ENCODE data around the gene UCP2. TPM values are rescaled to one million over a fixed set of nuclear protein-coding genes. Genes with fewer than 3 reads are reported as not detected.

UCP2 gene
- total and polyA plus RNA-seq, 9 of the 15 experiments (the other 6 are each of a cell fraction or from before 2014, with no cell fraction given): 19.2 to 216 (median 87.9) TPM

DNA sequence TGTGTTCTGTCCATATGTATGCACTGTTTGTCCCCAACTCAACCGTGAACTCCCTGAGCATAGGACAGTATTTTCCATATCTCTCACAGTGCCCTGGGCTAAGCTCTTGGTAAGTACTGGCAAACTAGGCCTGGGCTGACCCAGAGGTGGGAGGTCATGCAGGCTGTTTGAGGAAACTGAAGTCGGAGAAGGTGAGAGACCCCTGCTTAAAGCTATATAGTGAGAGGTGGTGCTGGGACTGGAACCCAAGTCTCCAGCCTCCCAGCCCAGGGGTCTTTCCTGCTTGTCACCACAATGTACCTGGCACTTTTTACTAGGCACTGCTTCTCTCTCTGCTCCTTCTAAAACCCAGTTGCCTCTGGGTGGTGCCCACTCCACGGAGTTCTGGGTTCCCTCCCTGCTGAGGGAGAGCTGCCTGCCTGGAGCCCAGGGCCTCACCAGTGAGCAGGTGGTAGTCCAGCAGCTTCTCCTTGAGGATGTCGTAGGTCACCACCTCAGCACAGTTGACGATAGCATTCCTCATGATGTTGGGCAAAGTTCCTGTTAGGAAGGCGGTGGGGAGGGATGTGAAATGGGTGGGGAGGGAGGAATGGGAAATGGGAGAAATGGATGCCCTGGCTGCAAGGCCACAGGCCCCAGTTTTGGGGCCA, 21.5 kb upstream of the UCP2 start:
- in situ Hi-C loops (cut with MboI): no loop called here
- H3K9me1 ChIP-seq (ENCODE audit: control insufficient read depth, insufficient read depth, low read length): no peaks in the 10 kb centered on the region
- no peak overlapping the region for H3K27ac ChIP-seq (ENCODE audit: extremely low read depth, low read depth, low read length)
- H3K9me3 ChIP-seq (replicated peaks; ENCODE audit: control insufficient read depth, insufficient read depth, low read depth, low read length): no peaks in the 10 kb centered on the region
- no peak overlapping the region for H3K4me3 ChIP-seq
- 69% methylated on average over 6 of the region's 6 CpGs for WGBS (ENCODE audit: insufficient coverage, low coverage, missing lambda C conversion rate)
- intact Hi-C loops (cut with micrococcal nuclease): no loop called here
- ChIA-PET POLR2A (interaction anchor here (1.4 kb wide), 1 partner anchor 21 kb away, joined by 7 read pairs; the partner anchor contains the start of gene UCP2), CTCF (ENCODE audit: low intra/inter-chr PET ratio) (no interaction called here)
- no peaks in the 10 kb centered on the region for H3K36me3 ChIP-seq (ENCODE audit: control insufficient read depth, insufficient read depth, low read length)
- no peak for ATAC-seq
- H3K4me2 ChIP-seq (ENCODE audit: insufficient read depth, low read length): no peak overlapping the region
- H2AFZ ChIP-seq (ENCODE audit: low read depth, low read length): peak overlapping the region; percentile 12; the same call in 1 of the 2 replicates
- no peaks in the 10 kb centered on the region for H3K27me3 ChIP-seq (ENCODE audit: control insufficient read depth in 2 of 2, insufficient read depth in 2 of 2, low read length in 2 of 2)
- no peak for FAIRE-seq
- H3K4me1 ChIP-seq (replicated peaks in 1 of 2; ENCODE audit: control insufficient read depth in 2 of 2, insufficient read depth in 2 of 2, low read length in 2 of 2): peaks cover 27 to 42% of the 10 kb centered on the region in 2 experiments
- no peak overlapping the region; a peak in 1 of 4 replicates for H3K9ac ChIP-seq (ENCODE audit: insufficient read depth in 1 of 2, low read depth in 2 of 2, low read length in 2 of 2)
- TF ChIP-seq EHMT2 (IDR thresholded peaks at IDR 0.05): no peak
- TF ChIP-seq, protein P1, sequence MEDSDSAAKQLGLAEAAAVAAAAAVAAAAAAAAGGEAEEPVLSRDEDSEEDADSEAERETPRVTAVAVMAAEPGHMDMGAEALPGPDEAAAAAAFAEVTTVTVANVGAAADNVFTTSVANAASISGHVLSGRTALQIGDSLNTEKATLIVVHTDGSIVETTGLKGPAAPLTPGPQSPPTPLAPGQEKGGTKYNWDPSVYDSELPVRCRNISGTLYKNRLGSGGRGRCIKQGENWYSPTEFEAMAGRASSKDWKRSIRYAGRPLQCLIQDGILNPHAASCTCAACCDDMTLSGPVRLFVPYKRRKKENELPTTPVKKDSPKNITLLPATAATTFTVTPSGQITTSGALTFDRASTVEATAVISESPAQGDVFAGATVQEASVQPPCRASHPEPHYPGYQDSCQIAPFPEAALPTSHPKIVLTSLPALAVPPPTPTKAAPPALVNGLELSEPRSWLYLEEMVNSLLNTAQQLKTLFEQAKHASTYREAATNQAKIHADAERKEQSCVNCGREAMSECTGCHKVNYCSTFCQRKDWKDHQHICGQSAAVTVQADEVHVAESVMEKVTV (CRISPR knock-in tag; IDR thresholded peaks at IDR 0.05): no peak
- no peaks in the 10 kb centered on the region for H4K20me1 ChIP-seq (replicated peaks; ENCODE audit: control insufficient read depth, insufficient read depth, low read length)
- BruUV-seq (replicated peaks): no TSS peak
- DNase-seq (ENCODE audit: extremely low read depth in 1 of 4, low spot score in 3 of 4): no peak
- no peaks in the 10 kb centered on the region for H3K79me2 ChIP-seq (ENCODE audit: control insufficient read depth, insufficient read depth, low read length)

DNA sequence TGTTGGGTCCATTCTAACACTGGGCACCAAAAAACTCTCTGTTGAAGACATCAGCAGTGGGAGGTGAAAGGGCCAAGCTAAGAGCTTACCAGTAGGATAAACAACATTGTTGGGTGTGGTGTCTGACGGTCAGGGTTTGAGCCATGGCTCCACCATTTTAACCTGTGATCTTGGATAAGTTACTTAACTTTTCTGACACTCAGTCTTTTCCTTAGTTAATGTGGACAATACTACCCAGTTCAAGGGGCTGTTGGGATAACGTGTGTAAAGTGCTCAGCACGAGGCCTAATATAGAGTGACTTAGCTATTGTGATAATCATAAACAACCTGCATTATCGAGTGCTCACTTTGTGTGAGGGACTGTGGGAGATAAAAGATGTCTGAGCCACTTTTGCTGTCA, 20.2 kb upstream of the UCP2 start:
- 17% methylated on average over 4 of the region's 4 CpGs for WGBS (ENCODE audit: insufficient coverage, low coverage, missing lambda C conversion rate)
- H2AFZ ChIP-seq (ENCODE audit: low read depth, low read length): peak overlapping the region; percentile 65
- intact Hi-C loops (cut with micrococcal nuclease) (no loop called here), in situ Hi-C loops (cut with MboI) (no loop called here)
- H3K27me3 ChIP-seq (ENCODE audit: control insufficient read depth in 2 of 2, insufficient read depth in 2 of 2, low read length in 2 of 2): no peaks in the 10 kb centered on the region
- H3K9me3 ChIP-seq (replicated peaks; ENCODE audit: control insufficient read depth, insufficient read depth, low read depth, low read length): no peaks in the 10 kb centered on the region
- no peaks in the 10 kb centered on the region for H3K36me3 ChIP-seq (ENCODE audit: control insufficient read depth, insufficient read depth, low read length)
- H3K9ac ChIP-seq (ENCODE audit: insufficient read depth in 1 of 2, low read depth in 2 of 2, low read length in 2 of 2): no peak overlapping the region
- no peak for DNase-seq (ENCODE audit: extremely low read depth in 1 of 4, low spot score in 3 of 4)
- POLR2A ChIA-PET: interaction anchor here (0.6 to 1.7 kb wide), 8 partner anchors 9 to 75 kb away, joined by 3 to 8 read pairs (median 3); no protein-coding TSS in a partner anchor
- peak; percentile 62 for FAIRE-seq
- H3K9me1 ChIP-seq (ENCODE audit: control insufficient read depth, insufficient read depth, low read length): no peaks in the 10 kb centered on the region
- H3K4me1 ChIP-seq (replicated peaks in 1 of 2; ENCODE audit: control insufficient read depth in 2 of 2, insufficient read depth in 2 of 2, low read length in 2 of 2): peaks cover 21 to 33% of the 10 kb centered on the region in 2 experiments; a peak in 4 of 5 replicates
- no TSS peak for BruUV-seq (replicated peaks)
- no peak for ATAC-seq
- no peaks in the 10 kb centered on the region for H3K79me2 ChIP-seq (ENCODE audit: control insufficient read depth, insufficient read depth, low read length)
- H3K4me3 ChIP-seq: no peak overlapping the region
- H3K27ac ChIP-seq (ENCODE audit: extremely low read depth, low read depth, low read length): no peak overlapping the region
- no peak overlapping the region; the same call in 1 of the 2 replicates for H3K4me2 ChIP-seq (ENCODE audit: insufficient read depth, low read length)
- CTCF ChIA-PET (ENCODE audit: low intra/inter-chr PET ratio): no interaction called here
- no peaks in the 10 kb centered on the region for H4K20me1 ChIP-seq (replicated peaks; ENCODE audit: control insufficient read depth, insufficient read depth, low read length)
- TF ChIP-seq MCM7 (IDR thresholded peaks at IDR 0.05) (no peak), TBP (optimal IDR thresholded peaks at IDR 0.05; ENCODE audit: low read depth, low read length) (no peak), DMBX1 (CRISPR knock-in tag; IDR thresholded peaks at IDR 0.05; ENCODE audit: borderline replicate concordance) (peak; percentile 82), FIP1L1 (IDR thresholded peaks at IDR 0.05; ENCODE audit: low read depth, low read length, poor library complexity, severe bottlenecking) (no peak), ATF1 (CRISPR knock-in tag; IDR thresholded peaks at IDR 0.05) (no peak), ATF1 (tag; IDR thresholded peaks at IDR 0.05) (no peak)
- TF ChIP-seq, protein P2, sequence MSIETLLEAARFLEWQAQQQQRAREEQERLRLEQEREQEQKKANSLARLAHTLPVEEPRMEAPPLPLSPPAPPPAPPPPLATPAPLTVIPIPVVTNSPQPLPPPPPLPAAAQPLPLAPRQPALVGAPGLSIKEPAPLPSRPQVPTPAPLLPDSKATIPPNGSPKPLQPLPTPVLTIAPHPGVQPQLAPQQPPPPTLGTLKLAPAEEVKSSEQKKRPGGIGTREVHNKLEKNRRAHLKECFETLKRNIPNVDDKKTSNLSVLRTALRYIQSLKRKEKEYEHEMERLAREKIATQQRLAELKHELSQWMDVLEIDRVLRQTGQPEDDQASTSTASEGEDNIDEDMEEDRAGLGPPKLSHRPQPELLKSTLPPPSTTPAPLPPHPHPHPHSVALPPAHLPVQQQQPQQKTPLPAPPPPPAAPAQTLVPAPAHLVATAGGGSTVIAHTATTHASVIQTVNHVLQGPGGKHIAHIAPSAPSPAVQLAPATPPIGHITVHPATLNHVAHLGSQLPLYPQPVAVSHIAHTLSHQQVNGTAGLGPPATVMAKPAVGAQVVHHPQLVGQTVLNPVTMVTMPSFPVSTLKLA (conservative IDR thresholded peaks at IDR 0.05): no peak
- TF ChIP-seq, protein P3, sequence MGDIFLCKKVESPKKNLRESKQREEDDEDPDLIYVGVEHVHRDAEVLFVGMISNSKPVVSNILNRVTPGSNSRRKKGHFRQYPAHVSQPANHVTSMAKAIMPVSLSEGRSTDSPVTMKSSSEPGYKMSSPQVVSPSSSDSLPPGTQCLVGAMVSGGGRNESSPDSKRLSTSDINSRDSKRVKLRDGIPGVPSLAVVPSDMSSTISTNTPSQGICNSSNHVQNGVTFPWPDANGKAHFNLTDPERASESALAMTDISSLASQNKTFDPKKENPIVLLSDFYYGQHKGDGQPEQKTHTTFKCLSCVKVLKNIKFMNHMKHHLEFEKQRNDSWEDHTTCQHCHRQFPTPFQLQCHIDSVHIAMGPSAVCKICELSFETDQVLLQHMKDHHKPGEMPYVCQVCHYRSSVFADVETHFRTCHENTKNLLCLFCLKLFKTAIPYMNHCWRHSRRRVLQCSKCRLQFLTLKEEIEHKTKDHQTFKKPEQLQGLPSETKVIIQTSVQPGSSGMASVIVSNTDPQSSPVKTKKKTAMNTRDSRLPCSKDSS (IDR thresholded peaks at IDR 0.05; ENCODE audit: low read depth, partially characterized antibody): no peak

Data from K562 (cell line).